Spleen (tissue), 7 donors: ENCODE measurements around the gene CNTNAP3.
"Not testable (repeated sequence)": the region's sequence is repeated elsewhere in the genome, so short reads cannot be mapped to it uniquely, and the experiment has no call there.

Source experiments
- CTCF ChIP-seq, 11 experiments: fragments of 200-600 bp in 7 of 11; fragments of 450-650 bp in 4 of 11; sonication (generic) in 4 of 11; IDR thresholded peaks in 8 of 11; conservative IDR thresholded peaks in 3 of 11; 1 replicate in 7 of 11; 2 replicates in 4 of 11; pipeline versions ENCODE4 v1.4.0 to v1.8.0; 2016 to 2021; ENCODE audit warnings: antibody characterized with exemption in 11 of 11, inconsistent platforms in 4 of 11, mild to moderate bottlenecking in 1 of 11
- POLR2A ChIP-seq, 3 donors: fragments of 450-650 bp; IDR thresholded peaks; one replicate each; pipeline ENCODE4 v1.5.1; 2017; ENCODE audit warnings: antibody characterized with exemption in 3 of 3, mild to moderate bottlenecking in 1 of 3
- donor health status: DM: no; HTN: no; CAD: no; lungs with moderate emphysema.
- donor health status: DM: no; HTN: no; CAD: no.
- donor health status: DM: no; HTN: no; CAD: no.

GRCh38 chr9:39062966-39063365 is 225.0 kb downstream of the CNTNAP3 start:
- not testable (repeated sequence) for TF ChIP-seq CTCF (IDR thresholded peaks at IDR 0.05 in 8 of 11, conservative IDR thresholded peaks at IDR 0.05 in 3 of 11); POLR2A (IDR thresholded peaks at IDR 0.05)
